Measurements from ENCODE around the gene PTPN7.

PTPN7 gene

GRCh38 chr1:202145068-202145743 lies 15.2 kb downstream of the PTPN7 start:
- no peak for TF ChIP-seq EZH2phosphoT487 (IDR thresholded peaks at IDR 0.05; ENCODE audit: low read depth)
- no peak for TF ChIP-seq CTCF (IDR thresholded peaks at IDR 0.05; ENCODE audit: low read depth, low read length)
- Histone ChIP-seq H3K9me3 (ENCODE audit: insufficient read depth, low read length) (no peaks in the 10 kb centered on the region), H3K27ac (ENCODE audit: low read length) (peak overlapping the region; percentile 7; the same call in 1 of the 2 replicates), H4K20me1 (ENCODE audit: insufficient read depth, low read length) (peaks cover 33% of the 10 kb centered on the region), H3K4me2 (ENCODE audit: low read length) (peak overlapping the region; percentile 96), H3K36me3 (replicated peaks; ENCODE audit: low read depth, low read length) (peaks cover 18% of the 10 kb centered on the region), H3K79me2 (ENCODE audit: low read length) (peaks cover 48% of the 10 kb centered on the region), H3K4me1 (ENCODE audit: low read length) (peaks cover 13% of the 10 kb centered on the region), H3K9ac (ENCODE audit: low read length) (peak overlapping the region; percentile 93), H3K27me3 (ENCODE audit: low read depth, low read length) (no peaks in the 10 kb centered on the region), H3K4me3 (ENCODE audit: low read length) (peak overlapping the region; percentile 95), H2AFZ (ENCODE audit: low read depth, low read length) (peak overlapping the region; percentile 93)

GRCh38 chr1:202144402-202145067 lies 15.9 kb downstream of the PTPN7 start, which contains the start of gene ARL8A:
TSS of gene ARL8A (minus strand) at chr1:202144737. CDS start at chr1:202144572, 165 bp downstream.
- H4K20me1 ChIP-seq (ENCODE audit: insufficient read depth, low read length) = peaks cover 36% of the 10 kb centered on the region
- peak within 1 kb of the TSS; percentile 96 for H3K4me2 ChIP-seq (ENCODE audit: low read length)
- TF ChIP-seq CTCF (IDR thresholded peaks at IDR 0.05; ENCODE audit: low read depth, low read length) = no peak
- TF ChIP-seq EZH2phosphoT487 (IDR thresholded peaks at IDR 0.05; ENCODE audit: low read depth) = no peak
- peak within 1 kb of the TSS; percentile 74 for H3K27ac ChIP-seq (ENCODE audit: low read length)
- peaks cover 54% of the 10 kb centered on the region for H3K79me2 ChIP-seq (ENCODE audit: low read length)
- peak within 1 kb of the TSS; percentile 93 for H2AFZ ChIP-seq (ENCODE audit: low read depth, low read length)
- H3K4me3 ChIP-seq (ENCODE audit: low read length) = peak within 1 kb of the TSS; percentile 95
- no peaks in the 10 kb centered on the region for H3K9me3 ChIP-seq (ENCODE audit: insufficient read depth, low read length)
- H3K27me3 ChIP-seq (ENCODE audit: low read depth, low read length) = no peaks in the 10 kb centered on the region
- H3K36me3 ChIP-seq (replicated peaks; ENCODE audit: low read depth, low read length) = peaks cover 18% of the 10 kb centered on the region
- H3K4me1 ChIP-seq (ENCODE audit: low read length) = peaks cover 13% of the 10 kb centered on the region
- H3K9ac ChIP-seq (ENCODE audit: low read length) = peak within 1 kb of the TSS; percentile 93

- Histone ChIP-seq H3K36me3 (replicated peaks; ENCODE audit: low read depth, low read length) (peaks cover 18% of the 10 kb centered on the region), H3K79me2 (ENCODE audit: low read length) (peaks cover 57% of the 10 kb centered on the region), H3K9ac (ENCODE audit: low read length) (peak overlapping the region; percentile 93), H3K9me3 (ENCODE audit: insufficient read depth, low read length) (no peaks in the 10 kb centered on the region), H3K27ac (ENCODE audit: low read length) (peak overlapping the region; percentile 74), H3K27me3 (ENCODE audit: low read depth, low read length) (no peaks in the 10 kb centered on the region), H3K4me2 (ENCODE audit: low read length) (peak overlapping the region; percentile 94), H4K20me1 (ENCODE audit: insufficient read depth, low read length) (peaks cover 39% of the 10 kb centered on the region), H2AFZ (ENCODE audit: low read depth, low read length) (no peak overlapping the region), H3K4me3 (ENCODE audit: low read length) (peak overlapping the region; percentile 95), H3K4me1 (ENCODE audit: low read length) (peaks cover 13% of the 10 kb centered on the region)
- TF ChIP-seq CTCF (IDR thresholded peaks at IDR 0.05; ENCODE audit: low read depth, low read length) = no peak
- TF ChIP-seq EZH2phosphoT487 (IDR thresholded peaks at IDR 0.05; ENCODE audit: low read depth) = no peak
These were observed 16.5 kb downstream of the PTPN7 start for GRCh38 chr1:202143768-202144401.

Data from OCI-LY3 (cell line).